Measurements from ENCODE around the gene GXYLT1.

GRCh38 chr12:42162193-42162592, 17.5 kb upstream of the GXYLT1 start:
- TF ChIP-seq EZH2 (IDR thresholded peaks at IDR 0.05) (no peak), POLR2AphosphoS5 (IDR thresholded peaks at IDR 0.05; ENCODE audit: borderline replicate concordance, low read depth, low read length) (no peak), FOXP2 (optimal IDR thresholded peaks at IDR 0.05; ENCODE audit: control extremely low read depth, extremely low read length, insufficient read depth) (no peak)
